Measurements from ENCODE around the gene PCBP3. TPM values are rescaled to one million over a fixed set of nuclear protein-coding genes. Genes with fewer than 3 reads are reported as not detected.
A peak's percentile ranks its signal among the peaks of the same experiment; 100 is the strongest.
"Not testable (repeated sequence)": the region's sequence is repeated elsewhere in the genome, so short reads cannot be mapped to it uniquely, and the experiment has no call there.

The PCBP3 gene
- total RNA-seq, 1 donor from 2014 or later = 0.72 TPM

DNA sequence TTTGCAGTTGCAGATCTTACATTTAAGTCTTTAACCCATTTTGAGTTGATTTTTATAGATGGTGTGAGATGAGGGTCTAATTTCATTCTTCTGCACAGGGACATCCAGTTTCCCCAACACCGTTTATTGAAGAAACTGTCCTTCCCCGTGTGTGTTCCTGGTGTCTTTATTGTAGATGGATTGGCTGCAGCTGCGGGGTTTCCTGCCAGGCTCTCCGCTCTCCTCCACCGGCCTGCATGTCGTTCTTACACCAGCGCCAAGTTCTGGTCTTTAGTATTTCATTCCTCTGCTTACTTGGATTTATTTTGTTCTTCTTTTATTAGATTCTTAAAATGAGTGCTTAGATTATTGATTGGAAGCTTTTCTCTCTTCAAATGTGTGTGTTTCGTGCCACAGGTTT, 239.1 kb downstream of the PCBP3 start:
- no peak for ATAC-seq

DNA sequence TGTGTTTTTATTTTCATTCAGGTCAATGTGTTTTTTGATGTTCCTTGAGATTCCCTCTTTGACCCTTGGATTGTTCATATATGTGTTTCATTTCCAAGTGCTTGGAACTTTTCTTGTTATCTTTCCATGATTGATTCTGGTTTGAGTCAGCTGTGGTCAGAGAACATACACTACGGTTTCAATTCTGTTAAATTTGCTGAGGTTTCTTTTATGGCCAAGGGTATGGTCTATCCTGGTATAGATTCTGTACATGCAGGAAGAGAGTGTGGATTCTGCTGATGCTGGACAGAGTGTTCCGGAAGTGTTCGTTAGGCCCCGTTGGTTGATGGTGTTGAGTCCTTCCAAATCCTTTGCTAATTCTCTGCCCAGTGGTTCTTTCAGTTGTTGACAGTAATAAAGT, 239.6 kb downstream of the PCBP3 start:
- ATAC-seq = no peak

DNA sequence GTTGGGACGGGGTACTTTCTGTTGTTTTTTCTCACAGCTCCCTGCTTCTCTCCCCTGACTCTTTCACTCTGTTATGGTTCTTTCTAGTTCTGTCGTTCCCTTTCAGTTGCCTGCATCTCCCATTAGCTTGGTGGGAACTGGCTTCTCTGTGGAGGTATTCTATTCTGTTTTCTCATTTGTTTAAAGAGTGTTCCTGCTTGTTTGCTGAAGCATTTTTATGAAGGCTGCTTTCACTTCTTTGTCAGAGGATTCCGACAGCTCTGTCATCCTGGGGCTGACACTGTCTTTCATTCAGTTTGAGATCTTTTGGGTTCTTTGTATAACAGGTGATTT, 242.0 kb downstream of the PCBP3 start:
- ATAC-seq = no peak

DNA sequence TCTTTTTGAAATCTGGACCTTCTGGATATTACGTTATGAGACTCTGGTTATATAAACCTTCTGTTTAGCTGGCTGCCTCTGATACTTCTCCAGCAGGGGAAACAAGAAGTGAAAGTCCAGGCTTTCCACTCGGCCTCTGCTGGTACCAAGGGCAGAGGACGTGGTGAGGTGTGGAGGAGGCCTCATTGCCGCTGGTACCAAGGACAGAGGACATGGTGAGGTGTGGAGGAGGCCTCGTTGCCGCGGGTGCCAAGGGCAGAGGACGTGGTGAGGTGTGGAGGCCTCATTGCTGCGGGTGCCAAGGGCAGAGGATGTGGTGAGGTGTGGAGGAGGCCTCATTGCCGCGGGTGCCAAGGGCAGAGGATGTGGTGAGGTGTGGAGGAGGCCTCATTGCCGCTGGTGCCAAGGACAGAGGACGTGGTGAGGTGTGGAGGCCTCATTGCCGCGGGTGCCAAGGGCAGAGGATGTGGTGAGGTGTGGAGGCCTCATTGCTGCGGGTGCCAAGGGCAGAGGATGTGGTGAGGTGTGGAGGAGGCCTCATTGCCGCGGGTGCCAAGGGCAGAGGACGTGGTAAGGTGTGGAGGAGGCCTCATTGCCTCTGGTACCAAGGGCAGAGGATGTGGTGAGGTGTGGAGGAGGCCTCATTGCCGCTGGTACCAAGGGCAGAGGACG, 242.5 kb downstream of the PCBP3 start:
- not testable (repeated sequence) for ATAC-seq

DNA sequence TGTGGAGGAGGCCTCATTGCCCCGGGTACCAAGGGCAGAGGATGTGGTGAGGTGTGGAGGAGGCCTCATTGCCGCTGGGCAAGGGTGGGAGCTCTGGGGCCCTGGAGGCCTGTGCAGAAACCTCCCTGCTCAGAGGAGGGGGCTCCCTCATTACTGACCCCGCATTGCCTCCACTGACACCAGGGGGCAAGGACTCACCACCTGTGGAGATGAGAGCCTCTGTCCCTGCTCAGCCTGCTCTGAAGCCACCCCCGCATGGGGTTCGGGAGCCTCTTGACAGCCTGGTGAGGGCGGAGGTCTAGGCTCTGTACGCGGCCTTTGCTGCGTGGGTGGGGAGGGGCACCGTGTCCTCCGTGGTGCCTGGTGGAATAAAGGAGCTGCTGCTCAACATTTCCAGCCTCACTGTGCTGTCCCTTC, 243.1 kb downstream of the PCBP3 start:
- ATAC-seq = peak; percentile 35

DNA sequence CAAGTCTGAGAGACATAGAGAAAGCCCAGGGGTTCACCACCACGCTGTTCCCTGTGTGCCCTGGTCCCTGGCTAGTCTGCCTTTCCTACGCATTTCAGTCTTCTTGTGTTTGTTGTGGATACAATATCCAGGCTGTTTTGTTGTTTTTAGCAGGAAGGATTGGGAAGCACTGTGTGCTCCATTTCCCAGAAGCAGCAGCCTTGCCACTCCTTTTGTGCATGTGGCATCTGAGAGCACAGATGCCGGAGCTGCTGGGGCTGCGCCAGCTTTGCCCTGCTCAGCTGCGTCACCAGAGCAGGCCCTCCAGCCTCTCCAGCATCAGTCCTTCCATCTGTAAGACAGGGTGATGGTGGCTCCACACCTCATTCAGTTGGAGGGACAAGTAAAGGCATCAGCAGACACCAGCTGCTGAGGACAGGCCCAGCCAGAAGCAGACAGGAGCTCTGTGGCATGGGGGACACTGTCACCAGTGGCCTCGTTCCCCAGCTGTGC, 243.6 kb downstream of the PCBP3 start:
- peak; percentile 25 for ATAC-seq

DNA sequence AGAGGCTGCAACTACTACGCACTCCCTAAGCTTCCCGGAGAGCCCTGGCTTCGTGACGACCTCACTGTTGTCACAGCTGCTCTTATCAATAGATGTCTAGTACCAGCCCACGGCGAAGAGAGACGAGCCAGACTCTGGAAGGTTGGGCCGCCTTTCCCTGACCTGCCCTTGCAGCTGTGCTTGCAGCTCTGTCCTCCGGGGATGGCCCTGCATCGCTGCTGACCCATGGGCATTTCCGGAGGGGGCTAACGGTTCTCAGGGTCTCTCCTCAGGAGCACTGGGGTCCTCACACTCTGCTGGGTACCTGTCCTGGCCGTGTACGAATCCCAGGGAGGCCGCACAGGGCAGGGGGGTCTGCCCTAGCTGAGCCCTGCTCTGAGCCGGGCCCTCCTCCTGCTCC, 244.3 kb downstream of the PCBP3 start:
- ATAC-seq = peak; percentile 21

DNA sequence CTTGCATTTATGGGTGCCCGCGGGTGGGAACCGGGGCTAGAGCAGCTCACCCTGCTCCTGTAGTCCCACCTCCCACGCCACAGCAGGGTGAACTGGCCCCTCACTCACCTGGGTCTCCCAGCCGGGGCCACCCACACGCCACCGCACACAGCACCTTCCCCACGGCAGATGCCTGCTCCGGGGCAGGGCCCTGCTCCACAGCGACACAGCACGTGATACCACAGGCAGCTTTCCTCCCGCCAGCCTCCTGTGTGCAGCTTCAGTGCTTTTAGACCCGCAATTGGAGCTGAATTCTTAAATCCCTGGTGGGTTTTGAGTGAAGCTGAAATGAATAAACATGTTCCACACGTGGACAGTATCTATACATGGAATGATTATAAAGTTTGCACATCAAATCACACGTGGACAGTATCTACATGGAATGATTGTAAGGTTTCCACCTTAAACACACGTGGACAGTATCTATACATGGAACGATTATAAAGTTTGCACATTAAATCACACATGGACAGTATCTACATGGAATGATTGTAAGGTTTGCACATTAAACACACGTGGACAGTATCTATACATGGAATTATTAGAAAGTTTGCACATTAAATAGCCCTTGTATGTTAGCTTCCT, 245.0 kb downstream of the PCBP3 start:
- no peak for ATAC-seq

DNA sequence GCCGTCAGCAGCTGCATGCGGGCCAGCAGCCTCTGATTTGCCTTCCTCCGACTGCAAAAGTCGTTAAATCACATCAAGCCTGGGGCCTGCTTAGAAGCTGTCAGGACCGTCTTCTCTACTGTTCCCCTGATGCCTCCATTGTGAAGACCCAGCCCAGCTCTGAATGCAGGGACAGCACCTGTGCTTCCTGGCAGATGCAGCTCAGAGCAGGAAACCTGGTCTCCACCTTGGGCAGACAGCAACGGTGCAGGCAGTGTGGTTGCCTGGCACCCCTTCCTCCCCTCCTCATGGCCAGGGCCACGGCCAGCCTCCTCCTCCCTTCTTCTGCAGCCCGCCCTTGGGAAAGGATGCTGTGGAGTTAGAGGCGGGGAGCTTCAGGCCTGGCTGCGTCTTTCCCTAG, 245.7 kb downstream of the PCBP3 start:
- ATAC-seq = no peak

DNA sequence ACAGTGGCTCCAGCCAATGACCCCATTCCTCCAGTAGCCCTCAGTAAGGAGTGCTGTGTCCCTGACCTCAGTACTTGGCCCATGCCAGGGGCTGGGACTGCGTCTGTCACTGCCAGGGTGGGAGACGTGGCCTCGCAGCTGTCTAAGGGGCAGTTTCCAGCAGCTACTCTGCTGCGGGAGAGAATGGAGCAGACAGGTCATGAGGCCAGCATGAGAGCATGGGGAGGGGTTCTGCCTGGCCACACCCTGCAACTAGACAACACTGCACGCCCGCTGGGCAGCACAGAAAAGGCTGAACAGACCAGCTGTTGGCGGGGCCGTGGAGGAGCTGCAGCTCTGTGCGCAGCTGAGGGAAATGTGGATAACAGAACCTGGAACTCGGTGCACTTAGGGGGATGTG, 246.4 kb downstream of the PCBP3 start:
- ATAC-seq = no peak

DNA sequence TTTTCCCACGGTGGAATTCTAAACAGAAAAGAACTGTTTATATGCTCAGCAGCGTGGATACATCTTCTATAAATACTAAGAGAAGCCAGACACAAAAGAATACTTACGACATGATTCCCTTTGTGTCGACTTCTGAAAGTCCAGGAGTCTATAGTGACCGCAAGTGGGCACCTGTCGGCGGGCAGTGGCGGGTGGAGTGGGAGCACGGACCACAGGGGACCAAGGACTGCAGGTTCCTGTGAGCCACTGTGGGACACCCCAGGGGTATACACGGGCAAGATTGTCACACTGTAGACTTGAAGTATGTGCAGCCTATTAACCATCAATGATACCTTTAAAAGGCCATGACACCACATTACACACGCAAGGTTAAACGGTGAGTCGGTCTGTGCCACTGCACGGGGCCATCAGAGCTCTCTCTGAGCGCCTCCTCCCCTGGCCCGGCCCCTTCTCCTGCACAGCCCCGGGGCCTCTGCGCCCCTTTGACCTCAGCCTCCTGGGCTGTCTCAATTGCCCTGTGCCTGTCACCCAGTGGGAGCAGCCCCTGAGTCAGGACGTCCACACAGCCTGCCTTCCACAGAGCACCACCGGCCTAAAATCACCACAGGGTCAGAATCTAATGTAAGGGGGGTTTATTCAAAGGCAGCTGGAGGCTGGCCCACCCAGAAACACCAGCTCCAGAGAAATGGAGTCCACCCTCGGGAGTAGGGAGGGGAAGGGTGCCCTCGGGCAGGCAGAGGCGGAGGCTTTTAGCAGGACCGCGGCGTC, 248.0 kb downstream of the PCBP3 start:
- ATAC-seq = no peak

DNA sequence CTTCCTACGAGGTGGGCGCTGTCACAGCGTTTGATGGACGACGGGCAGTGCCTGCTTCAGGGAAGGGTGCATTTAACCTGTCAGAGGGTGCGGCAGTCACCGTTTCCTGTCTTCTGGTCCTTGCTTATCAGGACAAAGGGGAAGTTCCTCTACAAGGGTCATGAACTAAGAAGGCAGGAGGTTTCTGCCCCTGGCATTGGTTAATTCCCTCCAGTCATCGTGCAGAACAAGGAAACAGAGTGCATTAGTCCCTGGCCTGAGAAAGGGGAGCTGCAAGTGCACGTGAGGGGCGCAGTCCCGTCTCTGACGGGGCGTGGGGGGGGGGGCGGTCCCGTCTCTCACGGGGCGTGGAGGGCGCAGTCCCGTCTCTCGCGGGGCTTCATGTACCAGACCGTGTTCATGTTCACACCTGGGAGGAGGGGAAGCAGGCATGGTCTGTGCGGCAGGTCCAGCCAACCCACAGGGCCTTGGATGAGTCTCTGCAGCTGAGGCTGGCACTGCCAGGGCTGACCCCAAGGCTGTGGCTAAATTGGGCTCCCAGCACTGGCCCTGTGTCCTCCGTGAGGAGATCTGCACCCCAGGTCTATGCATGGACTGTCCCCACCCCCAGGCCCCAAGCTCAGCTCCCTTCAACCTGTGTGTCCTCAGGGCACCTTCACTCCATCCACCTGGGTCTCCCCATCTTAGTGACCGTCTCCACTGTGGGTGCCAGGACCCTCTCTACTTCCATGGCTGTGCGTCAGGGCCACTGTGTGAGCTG, 248.8 kb downstream of the PCBP3 start:
- ATAC-seq = peak; percentile 38

DNA sequence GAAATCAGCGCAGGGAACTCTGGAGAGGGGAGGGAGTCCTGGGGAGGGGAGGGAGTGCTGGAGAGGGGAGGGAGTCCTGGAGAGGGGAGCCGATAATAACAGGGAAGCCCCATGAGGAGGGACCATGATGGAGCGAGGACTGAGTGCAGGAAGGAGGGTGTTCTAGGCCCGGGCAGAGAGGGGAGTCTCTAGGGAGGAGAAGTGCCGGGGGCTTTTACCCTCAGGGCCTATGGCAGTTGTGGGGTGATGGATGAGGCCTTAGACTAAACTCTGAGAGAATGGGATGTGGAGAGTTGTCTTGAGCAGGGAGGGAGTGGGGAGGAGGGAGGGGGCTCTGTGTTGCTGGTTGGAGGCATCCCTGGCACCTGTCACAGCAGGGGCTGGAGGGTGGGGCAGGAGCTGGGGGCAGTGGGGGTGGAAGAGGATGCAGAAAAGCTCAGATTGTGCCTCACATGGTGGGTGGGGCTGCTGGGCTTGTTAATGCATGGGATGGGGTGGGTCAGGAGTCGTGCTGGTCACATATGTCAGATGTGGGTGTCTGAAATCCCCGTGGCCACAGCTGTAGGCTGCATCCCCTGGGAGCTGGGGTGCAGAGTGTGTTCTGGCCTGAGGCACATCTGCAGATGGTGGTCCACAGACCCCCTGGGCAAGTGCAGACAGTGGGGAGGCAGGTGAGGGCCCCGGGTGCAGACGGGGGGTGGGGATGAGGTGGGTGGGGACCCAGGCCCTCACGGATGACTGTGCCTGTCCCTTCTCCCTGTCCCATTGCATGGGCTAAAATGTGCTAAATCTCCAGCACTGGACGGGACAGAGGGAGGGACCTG, 249.6 kb downstream of the PCBP3 start:
- ATAC-seq = no peak

DNA sequence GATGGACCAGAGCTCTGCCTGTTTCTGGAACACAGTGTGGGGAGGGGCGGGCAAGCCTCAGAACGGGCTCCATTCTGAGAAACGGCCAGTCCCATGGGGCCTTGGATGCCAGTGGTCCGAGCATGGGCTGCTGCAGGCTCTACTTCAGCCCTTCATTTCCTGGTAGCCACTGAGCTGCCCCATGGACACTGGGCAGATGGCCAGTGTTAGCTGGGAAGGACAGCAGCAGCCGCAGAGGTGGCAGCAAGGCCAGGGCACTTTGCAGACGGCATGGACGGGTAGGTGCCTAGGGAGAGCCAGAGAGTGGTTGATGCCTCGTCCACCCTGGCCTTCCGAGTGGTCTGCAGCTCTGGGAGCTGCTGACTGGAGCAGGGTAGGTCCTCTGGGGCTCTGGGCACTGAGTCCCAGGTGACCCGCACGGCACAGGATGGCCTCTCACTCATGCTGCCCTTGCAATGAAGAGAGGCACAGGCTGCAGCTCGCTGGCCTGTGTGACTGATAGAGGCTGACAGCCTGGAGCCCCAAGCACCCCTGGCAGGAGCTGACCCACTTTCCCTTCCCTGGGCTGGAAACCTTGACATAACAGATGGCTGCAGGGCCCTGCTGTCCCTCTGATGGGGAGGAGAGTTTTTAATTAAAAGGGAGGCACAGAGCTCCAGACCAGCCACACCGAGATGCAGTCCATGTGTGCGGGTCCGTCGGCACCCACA, 250.4 kb downstream of the PCBP3 start:
- no peak for ATAC-seq

DNA sequence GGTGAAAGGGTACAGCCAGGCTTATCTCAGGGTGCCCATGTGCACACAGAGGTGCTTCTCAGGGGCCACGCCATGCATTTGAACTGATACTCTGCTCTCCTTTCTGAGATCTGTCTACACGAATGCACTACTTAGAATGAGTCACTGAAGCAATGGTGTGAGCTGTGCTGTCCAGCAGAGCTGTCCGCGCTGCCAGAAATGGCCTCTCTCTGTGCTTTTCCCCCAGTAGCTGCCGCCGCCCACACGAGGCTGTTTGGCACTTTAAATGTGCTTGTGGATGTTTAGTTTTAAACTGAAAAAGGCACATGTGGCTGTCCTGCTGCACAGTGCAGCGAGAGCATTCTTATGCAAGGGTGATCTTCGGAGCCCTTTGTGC, 250.9 kb downstream of the PCBP3 start:
- no peak for ATAC-seq

DNA sequence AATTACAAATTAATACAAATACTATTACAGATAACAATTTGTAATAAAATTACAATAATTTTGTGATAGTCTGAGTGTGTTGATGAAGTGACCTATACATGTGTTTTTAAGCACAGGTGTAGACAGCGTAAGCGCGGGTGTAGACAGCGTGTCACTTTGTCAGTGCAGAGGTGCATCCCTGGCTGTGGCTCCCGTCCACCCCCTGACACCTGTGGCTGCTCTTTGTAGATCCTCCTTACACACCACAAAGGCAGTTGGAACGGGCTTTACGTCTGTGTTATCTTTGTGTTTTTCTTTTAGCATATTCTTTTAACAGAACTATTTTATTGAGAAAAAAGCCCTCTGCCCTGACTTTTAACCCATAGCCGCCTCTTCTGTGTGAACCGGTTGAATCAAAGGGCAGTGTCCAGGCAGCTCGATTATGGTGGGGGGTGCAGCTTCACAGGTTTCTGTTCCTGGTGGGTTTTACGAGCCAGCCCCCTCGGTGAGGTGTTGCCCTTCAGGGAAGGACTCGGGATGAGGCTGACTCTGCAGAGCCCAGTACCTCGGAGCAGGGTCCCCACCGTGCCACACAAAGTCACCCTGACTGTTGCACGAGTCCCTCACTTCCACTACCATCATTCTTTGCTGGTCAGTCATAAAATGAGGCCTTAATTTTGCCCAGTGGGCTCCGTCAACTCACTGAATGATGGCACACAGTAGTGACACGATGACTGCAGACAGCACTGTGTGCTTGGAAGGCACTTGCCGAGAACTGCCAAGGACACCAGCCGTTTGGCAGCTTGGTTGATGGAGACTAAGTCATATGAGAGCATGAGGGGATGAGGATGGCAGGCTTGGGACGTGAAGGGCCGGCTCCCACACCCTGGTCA, 251.6 kb downstream of the PCBP3 start:
- ATAC-seq = no peak

DNA sequence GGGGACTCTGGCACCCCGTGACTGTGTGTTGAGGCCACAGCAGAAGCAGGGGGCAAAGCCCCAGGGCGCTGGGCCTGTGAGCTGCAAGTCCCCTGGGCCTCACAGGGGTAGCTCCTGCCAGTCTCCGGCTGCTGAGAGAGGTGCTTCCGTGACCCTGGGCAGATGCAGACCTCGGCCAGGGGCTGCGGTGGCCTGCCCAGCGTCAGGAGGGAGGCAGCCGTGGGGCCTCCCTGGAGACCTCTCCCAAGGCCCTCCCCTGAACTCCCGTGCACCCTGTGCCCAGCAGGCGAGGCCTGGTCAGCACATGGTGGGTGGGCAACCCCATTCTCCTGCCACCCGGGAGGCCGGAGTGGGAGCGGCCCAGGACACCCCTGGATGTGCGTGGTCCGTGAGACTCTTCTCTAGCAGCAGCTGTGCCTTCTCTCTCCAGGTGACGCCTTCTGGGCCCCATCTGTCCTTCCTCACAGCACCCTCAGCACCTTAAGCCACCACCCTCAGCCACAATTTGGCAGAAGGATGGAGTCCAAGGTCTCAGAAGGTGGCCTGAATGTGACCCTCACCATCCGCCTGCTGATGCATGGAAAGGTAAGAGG, 252.3 kb downstream of the PCBP3 start:
- ATAC-seq = no peak

DNA sequence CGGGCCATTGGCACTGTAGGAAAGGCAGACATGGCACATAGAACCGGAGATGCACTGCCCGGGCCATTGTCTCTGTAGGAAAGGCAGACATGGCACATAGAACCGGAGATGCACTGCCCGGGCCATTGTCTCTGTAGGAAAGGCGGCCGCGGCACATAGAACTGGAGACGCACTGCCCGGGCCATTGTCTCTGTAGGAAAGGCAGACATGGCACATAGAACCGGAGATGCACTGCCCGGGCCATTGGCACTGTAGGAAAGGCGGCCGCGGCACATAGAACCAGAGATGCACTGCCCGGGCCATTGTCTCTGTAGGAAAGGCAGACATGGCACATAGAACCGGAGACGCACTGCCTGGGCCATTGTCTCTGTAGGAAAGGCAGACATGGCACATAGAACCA, 252.9 kb downstream of the PCBP3 start:
- ATAC-seq = not testable (repeated sequence)

DNA sequence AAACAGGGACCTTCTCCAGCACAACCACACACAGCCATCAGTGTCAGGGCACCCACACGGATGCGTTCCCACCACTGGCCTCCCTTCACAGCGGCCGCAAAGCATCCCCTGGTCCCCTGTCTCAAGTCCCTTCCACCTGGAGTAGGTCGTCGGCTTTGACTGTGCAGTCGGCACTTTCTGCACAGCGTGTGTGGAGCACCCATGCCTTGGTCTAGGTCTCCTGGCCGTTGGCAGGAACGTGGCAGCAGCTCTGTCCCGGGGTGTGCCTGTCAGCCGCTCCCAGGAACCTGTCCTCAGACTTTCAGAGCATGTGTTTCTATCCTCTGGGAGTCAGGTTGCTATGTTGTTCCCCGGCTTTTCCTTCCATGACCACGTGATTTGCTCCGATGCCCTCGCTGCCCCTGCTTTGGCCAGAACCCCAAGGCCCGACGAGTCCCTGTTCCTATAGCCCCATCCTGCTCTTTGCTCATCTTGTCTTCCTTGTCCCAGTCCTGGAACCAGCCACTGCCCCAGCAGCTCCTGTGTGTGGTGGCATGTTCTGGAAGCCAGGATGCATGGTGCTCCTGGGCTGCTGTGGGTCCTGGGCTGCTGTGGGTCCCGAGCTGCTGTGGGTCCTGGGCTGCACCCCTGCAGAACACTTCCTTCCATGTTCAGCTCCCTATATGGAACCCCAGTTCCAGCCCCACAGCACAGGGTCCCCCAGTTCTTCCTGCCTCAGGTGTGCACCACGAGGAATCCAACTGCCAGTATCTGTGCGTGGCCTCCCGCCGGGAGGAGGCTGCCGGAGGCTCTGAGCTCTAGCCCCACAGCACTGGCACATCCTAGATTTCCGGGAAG, 253.9 kb downstream of the PCBP3 start:
- no peak for ATAC-seq

All from esophagus mucosa (tissue), 1 donor.